Measurements from ENCODE around the gene PVALB.

The PVALB gene, protein sequence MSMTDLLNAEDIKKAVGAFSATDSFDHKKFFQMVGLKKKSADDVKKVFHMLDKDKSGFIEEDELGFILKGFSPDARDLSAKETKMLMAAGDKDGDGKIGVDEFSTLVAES

DNA sequence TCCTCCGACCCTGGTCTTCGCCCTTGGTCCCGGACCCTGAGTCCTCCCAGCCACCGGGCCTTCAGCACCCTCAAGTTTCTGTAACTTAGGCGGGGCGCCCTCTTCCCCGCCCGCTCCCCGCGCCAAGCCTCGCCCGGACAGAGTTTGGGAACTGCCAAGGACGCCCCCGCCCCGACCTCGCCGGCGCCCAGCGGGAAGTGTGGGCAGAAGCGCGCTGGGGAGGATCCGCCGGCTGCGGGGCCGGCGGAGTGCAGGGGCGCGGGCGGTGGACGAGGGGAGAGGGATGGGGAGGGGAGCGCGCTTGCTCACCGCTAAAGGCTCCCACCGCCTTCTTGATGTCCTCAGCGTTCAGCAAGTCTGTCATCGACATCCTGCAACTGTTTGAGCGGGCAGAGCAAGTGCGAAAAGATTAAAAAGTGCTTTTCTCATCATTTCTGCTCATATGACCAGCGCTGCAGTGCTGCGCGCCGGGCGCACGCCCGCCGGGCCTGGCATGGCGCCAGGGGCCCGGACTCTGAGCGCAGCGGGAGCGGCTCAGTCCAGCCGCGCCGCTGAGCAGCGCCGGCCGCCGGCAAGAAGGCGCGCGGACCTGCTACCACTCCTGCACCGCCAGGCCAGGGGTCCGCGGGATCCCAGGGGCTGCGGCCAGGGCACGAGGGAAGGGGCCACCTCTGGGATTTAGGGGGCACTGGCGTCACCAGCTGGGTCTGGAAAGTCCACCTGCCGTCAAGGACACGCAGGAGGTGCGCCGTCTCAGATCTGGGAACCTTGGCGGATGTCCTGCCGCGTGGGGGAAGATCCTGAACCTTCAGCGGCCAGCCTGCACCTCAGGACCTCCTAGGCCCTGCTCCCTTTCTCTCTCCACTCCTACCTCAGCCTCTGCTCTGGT is at the start of gene PVALB:
Gene PVALB (minus strand): TSS at position 400 of the 889 bp plus-strand sequence. CDS start 30 bp downstream, at position 370.
- no peak for DNase-seq

GRCh38 chr22:36865346-36865745 is 48.5 kb upstream of the PVALB start:
- DNase-seq, result no peak

DNA sequence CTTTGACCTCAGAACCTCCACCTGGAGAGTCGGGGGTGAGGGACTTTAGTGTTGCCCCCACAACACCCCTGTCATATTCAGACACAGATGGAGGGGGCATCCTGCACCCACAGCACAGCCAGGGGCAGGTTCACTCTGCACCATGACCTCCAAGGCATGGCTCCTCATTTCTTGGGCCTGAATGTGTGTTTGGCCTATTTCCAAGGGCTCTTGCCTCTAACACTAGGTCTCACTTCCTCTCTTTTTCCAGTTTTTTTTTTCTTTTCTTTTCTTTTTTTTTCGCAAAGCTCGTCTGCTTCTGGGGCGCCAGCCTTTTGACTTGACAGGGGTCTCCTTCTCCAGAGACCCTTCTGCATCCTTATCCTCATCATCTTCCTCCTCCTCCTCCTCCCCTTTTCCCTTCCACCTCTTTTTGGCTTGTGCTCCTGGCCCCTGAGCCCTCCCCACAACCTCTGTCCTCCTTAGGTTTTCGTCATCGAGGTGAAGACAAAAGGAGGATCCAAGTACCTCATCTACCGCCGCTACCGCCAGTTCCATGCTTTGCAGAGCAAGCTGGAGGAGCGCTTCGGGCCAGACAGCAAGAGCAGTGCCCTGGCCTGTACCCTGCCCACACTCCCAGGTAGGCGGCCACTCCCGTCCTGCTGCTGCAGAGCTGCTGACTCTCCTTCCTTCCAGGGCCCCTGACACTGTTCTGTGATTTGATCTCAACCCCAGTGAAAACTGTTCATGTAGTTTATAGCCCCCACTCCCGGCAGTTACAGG is 47.8 kb upstream of the PVALB start:
- DNase-seq, result no peak

- no peak for DNase-seq
These were observed 47.1 kb upstream of the PVALB start for GRCh38 chr22:36863979-36864378.

DNA sequence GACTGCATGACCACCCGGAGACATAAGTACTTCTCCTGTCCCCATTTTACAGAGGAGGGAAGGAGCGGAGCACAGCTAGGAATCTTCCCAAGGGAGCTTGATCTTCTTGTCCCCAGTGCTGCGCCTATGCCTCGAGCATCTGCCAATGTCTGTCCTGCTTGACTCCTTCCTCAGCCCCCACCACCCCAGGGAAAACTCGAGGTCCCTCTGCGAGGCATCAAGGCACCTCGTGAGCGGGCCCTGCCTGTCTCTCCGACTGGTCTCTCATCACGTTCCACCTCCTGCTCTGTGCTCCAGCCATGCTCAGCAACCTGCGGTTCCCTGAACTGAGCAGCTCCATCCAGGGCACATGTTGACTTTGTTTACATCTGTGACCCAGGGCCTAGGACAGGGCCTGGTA is 46.4 kb upstream of the PVALB start:
- no peak for DNase-seq

GRCh38 chr22:36862251-36863242 is 45.7 kb upstream of the PVALB start:
- no peak for DNase-seq

- peak; percentile 49 for DNase-seq
These were observed 44.2 kb upstream of the PVALB start, which contains the start of gene NCF4 for GRCh38 chr22:36860821-36861659. Gene NCF4 (plus strand): TSS chr22:36861006. CDS start chr22:36861172, 166 bp downstream.

DNA sequence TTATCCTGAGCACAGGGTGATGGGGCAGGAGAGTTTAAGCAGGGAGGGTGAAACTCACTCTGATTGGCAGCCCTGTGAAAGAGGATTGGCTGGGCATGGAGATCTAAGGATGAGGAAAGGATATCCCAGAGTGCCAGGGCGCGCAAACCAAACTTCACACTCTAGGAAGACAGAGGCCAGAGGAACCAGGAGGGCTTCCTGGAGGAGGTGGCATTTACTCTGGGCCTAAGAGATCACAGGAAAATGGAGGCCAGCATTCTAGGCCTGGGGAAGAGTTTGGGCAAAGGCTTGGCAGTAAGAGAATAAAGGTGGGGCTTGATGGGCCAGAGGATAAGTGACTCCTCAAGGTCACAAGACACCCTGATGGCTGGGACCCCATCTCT is 43.6 kb upstream of the PVALB start:
- DNase-seq, result no peak

GRCh38 chr22:36860017-36860416 is 43.2 kb upstream of the PVALB start:
- no peak for DNase-seq

DNA sequence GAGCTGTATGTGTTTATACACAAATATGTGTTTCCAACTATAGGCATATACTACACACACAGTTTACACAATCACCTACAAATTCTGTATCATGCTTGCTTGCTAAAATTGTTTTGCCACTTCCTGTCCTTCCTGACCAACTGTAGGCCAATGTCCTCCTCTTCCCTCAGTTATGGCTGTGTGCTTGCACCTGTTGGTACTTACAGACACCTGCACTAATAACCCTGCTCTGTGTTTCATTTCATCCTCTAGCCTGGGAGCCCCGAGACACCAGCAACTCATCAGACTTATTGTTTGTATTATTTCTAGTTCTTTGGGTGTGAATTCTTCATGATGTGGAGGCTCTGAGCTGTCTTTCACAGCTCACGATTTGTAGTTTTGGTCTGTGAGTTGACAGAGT is 42.1 kb upstream of the PVALB start:
- no peak for DNase-seq

DNA sequence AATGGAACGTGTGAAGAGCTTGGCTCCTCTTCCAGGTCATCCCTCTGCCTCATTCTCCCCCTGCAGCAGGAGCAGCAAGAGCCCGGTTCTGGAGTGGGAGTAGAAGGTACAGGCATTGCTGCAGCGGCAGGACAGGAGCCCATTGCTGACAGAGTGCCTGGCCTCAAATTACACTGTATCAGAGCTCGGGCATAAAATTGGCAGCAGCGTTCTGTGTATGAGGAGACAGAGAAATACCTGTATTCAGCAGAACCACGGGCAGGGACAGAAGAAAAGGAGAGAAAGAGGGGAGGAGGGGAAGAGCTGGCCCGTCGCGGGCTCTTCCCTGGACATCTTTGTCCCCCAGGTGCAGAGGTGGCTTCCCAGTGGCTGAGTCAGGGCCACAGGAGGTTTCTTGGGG is 41.3 kb upstream of the PVALB start:
- DNase-seq, result no peak

DNA sequence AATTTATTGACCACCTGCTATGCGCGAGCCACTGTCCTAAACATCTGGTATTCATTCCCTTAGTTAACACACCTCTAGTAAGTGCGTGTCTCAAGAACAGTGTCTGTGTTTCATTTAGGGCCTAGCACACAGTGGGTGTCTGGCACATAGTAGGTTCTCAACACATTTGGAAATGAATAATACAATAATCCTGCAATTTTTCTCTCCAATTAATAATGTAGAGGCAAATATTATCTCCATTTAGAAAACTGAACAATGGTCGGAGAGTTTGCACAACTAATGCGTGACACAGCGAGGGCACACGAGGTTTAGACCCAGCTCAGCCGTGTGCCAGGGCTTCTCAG is 39.9 kb upstream of the PVALB start:
- DNase-seq, result no peak

- peak; percentile 85 for DNase-seq
These were observed 39.4 kb upstream of the PVALB start for GRCh38 chr22:36856121-36856791.

DNA sequence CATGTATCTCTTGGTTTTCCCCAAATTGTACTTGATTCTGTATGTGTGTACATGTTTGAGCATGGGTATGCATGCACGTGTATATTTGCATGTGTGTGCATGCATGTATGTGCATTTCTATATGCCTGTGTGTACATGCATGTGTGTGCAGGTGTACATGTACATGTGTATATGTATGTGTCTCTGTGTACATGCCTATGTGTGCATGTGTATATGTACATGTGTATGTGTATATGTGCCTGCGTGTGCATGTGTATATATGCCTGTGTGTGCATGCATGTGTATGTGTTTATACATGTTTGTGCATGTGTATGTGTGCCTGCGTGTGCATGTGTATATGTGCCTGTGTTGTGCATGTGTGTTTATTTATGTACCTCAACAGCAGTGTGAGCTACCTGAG is 38.6 kb upstream of the PVALB start:
- no peak for DNase-seq

GRCh38 chr22:36853407-36854099 is 36.7 kb upstream of the PVALB start:
- peak; percentile 84 for DNase-seq

DNA sequence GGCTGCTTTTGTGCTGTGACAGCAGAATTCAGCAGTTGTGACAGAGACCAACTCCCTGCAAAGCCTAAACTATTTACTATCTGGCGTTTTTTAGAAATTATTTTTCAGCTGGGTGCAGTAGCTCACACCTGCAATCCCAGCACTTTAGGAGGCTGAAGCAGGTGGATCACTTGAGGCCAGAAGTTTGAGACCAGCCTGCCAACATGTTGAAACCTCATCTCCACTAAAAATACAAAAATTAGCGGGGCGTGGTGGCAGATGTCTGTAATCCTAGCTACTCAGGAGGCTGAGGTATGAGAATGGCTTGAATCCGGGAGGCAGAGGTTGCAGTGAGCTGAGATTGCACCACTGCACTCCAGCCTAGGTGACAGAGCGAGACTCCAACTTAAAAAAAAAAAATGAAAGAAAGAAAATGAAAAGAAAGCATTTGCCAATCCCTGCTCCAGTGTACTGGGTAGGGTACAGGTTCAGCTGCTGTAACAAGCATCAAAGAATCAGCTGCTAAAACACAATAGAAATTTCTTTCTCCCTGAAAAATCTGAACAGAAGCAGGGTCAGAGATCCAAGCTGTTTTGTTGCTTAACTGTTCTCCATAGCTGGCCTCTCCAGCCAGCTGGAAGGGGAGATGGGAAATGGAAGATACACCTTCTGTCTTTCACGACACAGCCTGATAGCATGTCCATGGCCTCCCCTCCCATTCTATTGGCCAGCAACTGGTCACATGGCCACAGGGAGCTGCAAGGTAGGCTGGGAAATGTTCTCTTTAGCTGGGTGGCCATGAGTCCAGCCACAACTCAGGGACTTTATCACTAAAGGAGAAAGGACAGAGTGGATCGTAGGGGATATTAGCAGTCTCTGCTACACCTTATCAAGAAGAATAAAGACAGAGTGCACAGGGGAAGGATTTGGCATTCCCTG is 35.5 kb upstream of the PVALB start:
- DNase-seq, result no peak

- no peak for DNase-seq
These were observed 33.8 kb upstream of the PVALB start for GRCh38 chr22:36850682-36851081.

DNA sequence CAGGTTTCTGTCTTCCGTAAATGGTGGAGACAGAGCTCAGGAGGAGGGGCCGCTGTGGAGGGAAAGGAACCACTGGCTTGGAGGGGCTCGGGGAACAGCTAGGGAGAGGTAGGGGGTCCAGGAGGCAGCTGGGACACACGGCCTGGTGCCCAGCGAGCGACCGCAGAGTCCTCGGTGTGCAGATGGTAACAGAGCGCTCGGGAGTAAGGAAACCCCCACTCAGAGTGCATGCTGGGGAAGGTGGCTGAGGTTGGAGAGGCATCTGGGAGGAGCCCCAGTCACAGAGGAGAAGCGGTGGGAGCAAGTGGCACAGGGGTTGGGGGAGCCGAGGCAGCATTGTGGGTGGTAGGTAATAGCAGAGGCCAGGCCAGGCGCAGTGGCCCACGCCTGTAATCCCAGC is 33.2 kb upstream of the PVALB start:
- DNase-seq, result no peak

- DNase-seq, result no peak
These were observed 30.1 kb upstream of the PVALB start for GRCh38 chr22:36846949-36847348.

All from CD4-positive, alpha-beta T cell treated with Interleukin-4 for 4 hours (primary cell).